HG02885 (cell line): Measurements from ENCODE around the gene TRMT44.
"Not testable (repeated sequence)": the region's sequence is repeated elsewhere in the genome, so short reads cannot be mapped to it uniquely, and the experiment has no call there.

Experiments used
- ATAC-seq: cut with Tn5 transposase; IDR thresholded peaks from one replicate; pipeline ENCODE4 v1.9.1; 2021; ENCODE audit warnings: mild to moderate bottlenecking; ENCODE audit not compliant: unreplicated experiment, poor library complexity

The TRMT44 gene

GRCh38 chr4:8406887-8407286, 33.7 kb upstream of the TRMT44 start:
- not testable (repeated sequence) for ATAC-seq

GRCh38 chr4:8407316-8407715, 33.3 kb upstream of the TRMT44 start:
- no peak for ATAC-seq

GRCh38 chr4:8407756-8408155, 32.8 kb upstream of the TRMT44 start:
- no peak for ATAC-seq

GRCh38 chr4:8409264-8410065, 31.1 kb upstream of the TRMT44 start:
- no peak for ATAC-seq

GRCh38 chr4:8410066-8410625, 30.4 kb upstream of the TRMT44 start:
- ATAC-seq: no peak

- ATAC-seq: no peak
These were observed 29.8 kb upstream of the TRMT44 start for GRCh38 chr4:8410641-8411271.

GRCh38 chr4:8411351-8412180, 29.0 kb upstream of the TRMT44 start:
- no peak for ATAC-seq

GRCh38 chr4:8412288-8412687, 28.3 kb upstream of the TRMT44 start:
- no peak for ATAC-seq

GRCh38 chr4:8414377-8414776, 26.2 kb upstream of the TRMT44 start:
- no peak for ATAC-seq

GRCh38 chr4:8417071-8417614, 23.4 kb upstream of the TRMT44 start:
- ATAC-seq: no peak

- peak; percentile 91 for ATAC-seq
These were observed 21.1 kb upstream of the TRMT44 start for GRCh38 chr4:8419222-8420041.

- not testable (repeated sequence) for ATAC-seq
These were observed 20.4 kb upstream of the TRMT44 start for GRCh38 chr4:8420151-8420550.

- no peak for ATAC-seq
These were observed 18.2 kb upstream of the TRMT44 start for GRCh38 chr4:8422327-8422726.

GRCh38 chr4:8422786-8423185, 17.8 kb upstream of the TRMT44 start:
- ATAC-seq: no peak

GRCh38 chr4:8427262-8427661, 13.3 kb upstream of the TRMT44 start:
- ATAC-seq: no peak

- ATAC-seq: peak; percentile 53
These were observed 12.8 kb upstream of the TRMT44 start for GRCh38 chr4:8427761-8428287.

- ATAC-seq: peak; percentile 94
These were observed 12.1 kb upstream of the TRMT44 start for GRCh38 chr4:8428288-8429097.

- no peak for ATAC-seq
These were observed 9.0 kb upstream of the TRMT44 start for GRCh38 chr4:8431553-8431952.

GRCh38 chr4:8433136-8433535, 7.4 kb upstream of the TRMT44 start:
- ATAC-seq: no peak
